Measurements from ENCODE around the gene ERFL. TPM values are rescaled to one million over a fixed set of nuclear protein-coding genes. Genes with fewer than 3 reads are reported as not detected.
A peak's percentile ranks its signal among the peaks of the same experiment; 100 is the strongest.

The ERFL gene
- polyA plus RNA-seq, 1 of the 3 experiments (the other 2 are of a cell fraction), result 0.07 TPM

DNA sequence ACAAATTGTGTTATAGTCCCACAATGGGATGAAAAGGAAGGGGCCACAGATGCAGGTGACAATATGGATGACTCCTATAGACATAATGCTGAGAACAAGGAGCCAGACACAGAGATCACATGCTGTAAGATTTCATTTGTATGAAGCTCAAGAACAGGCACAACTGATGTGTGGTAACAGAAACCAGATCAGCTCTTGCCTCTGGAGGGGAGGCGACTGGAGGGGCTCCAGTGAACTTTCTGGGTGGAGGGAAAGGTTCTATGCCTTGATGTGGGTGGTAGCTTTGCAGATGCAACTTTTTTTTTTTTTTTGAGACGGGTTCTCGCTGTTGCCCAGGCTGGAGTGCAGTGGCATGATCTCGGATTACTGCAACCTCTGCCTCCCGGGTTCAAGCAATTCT lies 36.9 kb upstream of the ERFL start (continued):
- no peak for TF ChIP-seq USF2 (IDR thresholded peaks at IDR 0.05; ENCODE audit: borderline replicate concordance, low read depth, low read length)

GRCh38 chr19:41960973-41961372 lies 32.7 kb upstream of the ERFL start:
- 97% methylated on average over 5 of the region's 5 CpGs for WGBS (ENCODE audit: low lambda C conversion rate)
- CTCF ChIA-PET, result interaction anchor here (1.0 to 2.2 kb wide), 2 partner anchors 74 to 88 kb away, joined by 3 to 5 read pairs; no protein-coding TSS in a partner anchor
- Histone ChIP-seq H3K9ac (no peak overlapping the region), H3K9me3 (no peaks in the 10 kb centered on the region), H3K4me1 (ENCODE audit: control insufficient read depth in 1 of 2, insufficient read depth in 2 of 2, low read depth in 1 of 2, low read length in 1 of 2) (peaks cover 6 to 10% of the 10 kb centered on the region in 2 experiments; a peak in 2 of 4 replicates), H3K4me2 (no peak overlapping the region), H2AFZ (ENCODE audit: low read depth) (no peak overlapping the region), H3K4me3 (ENCODE audit: low read depth in 2 of 2, low read length in 1 of 2) (no peak overlapping the region), H3F3A (replicated peaks; ENCODE audit: insufficient read depth) (no peaks in the 10 kb centered on the region), H4K20me1 (ENCODE audit: insufficient read depth) (0 out of 2 replicates have a peak, but pooled peaks cover 4% of the 10 kb centered on the region), H3K27me3 (ENCODE audit: insufficient read depth) (no peaks in the 10 kb centered on the region), H3K9me2 (no peaks in the 10 kb centered on the region), H3K36me3 (replicated peaks in 1 of 2; ENCODE audit: control insufficient read depth in 1 of 2, insufficient read depth in 2 of 2, low read length in 1 of 2) (peaks cover 0 to 7% of the 10 kb centered on the region in 2 experiments), H3K79me2 (ENCODE audit: insufficient read depth) (no peaks in the 10 kb centered on the region), H3K27ac (ENCODE audit: low read depth in 2 of 2, low read length in 1 of 2) (no peak overlapping the region)
- POLR2A ChIA-PET, result interaction anchor here (2.1 kb wide), 1 partner anchor 36 kb away, joined by 10 read pairs; no protein-coding TSS in a partner anchor
- DNase-seq, result no peak
- TF ChIP-seq, protein P1, sequence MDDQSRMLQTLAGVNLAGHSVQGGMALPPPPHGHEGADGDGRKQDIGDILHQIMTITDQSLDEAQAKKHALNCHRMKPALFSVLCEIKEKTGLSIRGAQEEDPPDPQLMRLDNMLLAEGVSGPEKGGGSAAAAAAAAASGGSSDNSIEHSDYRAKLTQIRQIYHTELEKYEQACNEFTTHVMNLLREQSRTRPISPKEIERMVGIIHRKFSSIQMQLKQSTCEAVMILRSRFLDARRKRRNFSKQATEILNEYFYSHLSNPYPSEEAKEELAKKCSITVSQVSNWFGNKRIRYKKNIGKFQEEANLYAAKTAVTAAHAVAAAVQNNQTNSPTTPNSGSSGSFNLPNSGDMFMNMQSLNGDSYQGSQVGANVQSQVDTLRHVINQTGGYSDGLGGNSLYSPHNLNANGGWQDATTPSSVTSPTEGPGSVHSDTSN (IDR thresholded peaks at IDR 0.05), result no peak

- peak; percentile 95 for DNase-seq
- no peaks in the 10 kb centered on the region for H3K9me2 ChIP-seq
- H4K20me1 ChIP-seq (ENCODE audit: insufficient read depth), result 0 out of 2 replicates have a peak, but pooled peaks cover 4% of the 10 kb centered on the region
- POLR2A ChIA-PET, result interaction anchor here (1.0 to 2.3 kb wide), 3 partner anchors 34 to 100 kb away, joined by 4 to 14 read pairs (median 10); partner anchors contain the start of gene RPS19
- CTCF ChIA-PET, result interaction anchor here (0.7 to 4.0 kb wide), 13 partner anchors 16 to 99 kb away, joined by 3 to 38 read pairs (median 3); partner anchors contain the start of gene RPS19
- WGBS (ENCODE audit: low lambda C conversion rate), result 6% methylated on average over 40 of the region's 46 CpGs
- peak within 1 kb of the TSS; percentile 90 for H2AFZ ChIP-seq (ENCODE audit: low read depth)
- H3F3A ChIP-seq (replicated peaks; ENCODE audit: insufficient read depth), result no peaks in the 10 kb centered on the region
- H3K4me2 ChIP-seq, result peak within 1 kb of the TSS; percentile 100
- peak within 1 kb of the TSS; percentile 77 to 89 for H3K4me3 ChIP-seq (ENCODE audit: low read depth in 2 of 2, low read length in 1 of 2)
- peaks cover 6 to 10% of the 10 kb centered on the region in 2 experiments; a peak in 2 of 4 replicates for H3K4me1 ChIP-seq (ENCODE audit: control insufficient read depth in 1 of 2, insufficient read depth in 2 of 2, low read depth in 1 of 2, low read length in 1 of 2)
- H3K27me3 ChIP-seq (ENCODE audit: insufficient read depth), result no peaks in the 10 kb centered on the region
- H3K79me2 ChIP-seq (ENCODE audit: insufficient read depth), result no peaks in the 10 kb centered on the region
- peak within 1 kb of the TSS; percentile 75 to 82 for H3K27ac ChIP-seq (ENCODE audit: low read depth in 2 of 2, low read length in 1 of 2)
- H3K9me3 ChIP-seq, result no peaks in the 10 kb centered on the region
- peak within 1 kb of the TSS; percentile 96 for H3K9ac ChIP-seq
- peaks cover 0 to 11% of the 10 kb centered on the region in 2 experiments for H3K36me3 ChIP-seq (replicated peaks in 1 of 2; ENCODE audit: control insufficient read depth in 1 of 2, insufficient read depth in 2 of 2, low read length in 1 of 2)
- TF ChIP-seq, protein P2, sequence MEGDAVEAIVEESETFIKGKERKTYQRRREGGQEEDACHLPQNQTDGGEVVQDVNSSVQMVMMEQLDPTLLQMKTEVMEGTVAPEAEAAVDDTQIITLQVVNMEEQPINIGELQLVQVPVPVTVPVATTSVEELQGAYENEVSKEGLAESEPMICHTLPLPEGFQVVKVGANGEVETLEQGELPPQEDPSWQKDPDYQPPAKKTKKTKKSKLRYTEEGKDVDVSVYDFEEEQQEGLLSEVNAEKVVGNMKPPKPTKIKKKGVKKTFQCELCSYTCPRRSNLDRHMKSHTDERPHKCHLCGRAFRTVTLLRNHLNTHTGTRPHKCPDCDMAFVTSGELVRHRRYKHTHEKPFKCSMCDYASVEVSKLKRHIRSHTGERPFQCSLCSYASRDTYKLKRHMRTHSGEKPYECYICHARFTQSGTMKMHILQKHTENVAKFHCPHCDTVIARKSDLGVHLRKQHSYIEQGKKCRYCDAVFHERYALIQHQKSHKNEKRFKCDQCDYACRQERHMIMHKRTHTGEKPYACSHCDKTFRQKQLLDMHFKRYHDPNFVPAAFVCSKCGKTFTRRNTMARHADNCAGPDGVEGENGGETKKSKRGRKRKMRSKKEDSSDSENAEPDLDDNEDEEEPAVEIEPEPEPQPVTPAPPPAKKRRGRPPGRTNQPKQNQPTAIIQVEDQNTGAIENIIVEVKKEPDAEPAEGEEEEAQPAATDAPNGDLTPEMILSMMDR (IDR thresholded peaks at IDR 0.05), result peak; percentile 34
- TF ChIP-seq POLR2AphosphoS5 (IDR thresholded peaks at IDR 0.05; ENCODE audit: low read depth, low read length) (peak; percentile 72; the same call in 1 of the 2 replicates), CHD2 (IDR thresholded peaks at IDR 0.05; ENCODE audit: low read length, partially characterized antibody) (peak; percentile 90), TCF12 (IDR thresholded peaks at IDR 0.05) (peak; percentile 17; the same call in 1 of the 2 replicates), USF1 (IDR thresholded peaks at IDR 0.05; ENCODE audit: borderline replicate concordance, low read depth) (no peak), SIN3A (IDR thresholded peaks at IDR 0.05; ENCODE audit: borderline replicate concordance, low read depth, low read length) (peak; percentile 23; the same call in 1 of the 2 replicates), FOXJ3 (CRISPR knock-in tag; IDR thresholded peaks at IDR 0.05) (0 out of 2 replicates have a peak, but pooled peaks have one; percentile 26), FOSL2 (IDR thresholded peaks at IDR 0.05; ENCODE audit: borderline replicate concordance, low read depth) (no peak), EP300 (IDR thresholded peaks at IDR 0.05; ENCODE audit: borderline replicate concordance in 1 of 2, low read depth in 1 of 2, low read length in 1 of 2) (no peak), MEF2A (IDR thresholded peaks at IDR 0.05; ENCODE audit: borderline replicate concordance, low read depth) (no peak), RXRA (IDR thresholded peaks at IDR 0.05; ENCODE audit: borderline replicate concordance, low read depth) (no peak), USF2 (IDR thresholded peaks at IDR 0.05; ENCODE audit: borderline replicate concordance, low read depth, low read length) (no peak)
- TF ChIP-seq, protein P3, sequence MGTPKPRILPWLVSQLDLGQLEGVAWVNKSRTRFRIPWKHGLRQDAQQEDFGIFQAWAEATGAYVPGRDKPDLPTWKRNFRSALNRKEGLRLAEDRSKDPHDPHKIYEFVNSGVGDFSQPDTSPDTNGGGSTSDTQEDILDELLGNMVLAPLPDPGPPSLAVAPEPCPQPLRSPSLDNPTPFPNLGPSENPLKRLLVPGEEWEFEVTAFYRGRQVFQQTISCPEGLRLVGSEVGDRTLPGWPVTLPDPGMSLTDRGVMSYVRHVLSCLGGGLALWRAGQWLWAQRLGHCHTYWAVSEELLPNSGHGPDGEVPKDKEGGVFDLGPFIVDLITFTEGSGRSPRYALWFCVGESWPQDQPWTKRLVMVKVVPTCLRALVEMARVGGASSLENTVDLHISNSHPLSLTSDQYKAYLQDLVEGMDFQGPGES (IDR thresholded peaks at IDR 0.05; ENCODE audit: low read depth, low read length), result no peak
Measured at GRCh38 chr19:41959056-41960053, 31.1 kb upstream of the ERFL start, which contains the start of gene RABAC1. Gene RABAC1 (minus strand): TSS chr19:41959321. CDS start chr19:41959292, 29 bp downstream.
